Measurements from ENCODE around the gene LTBP1.

The LTBP1 gene

DNA sequence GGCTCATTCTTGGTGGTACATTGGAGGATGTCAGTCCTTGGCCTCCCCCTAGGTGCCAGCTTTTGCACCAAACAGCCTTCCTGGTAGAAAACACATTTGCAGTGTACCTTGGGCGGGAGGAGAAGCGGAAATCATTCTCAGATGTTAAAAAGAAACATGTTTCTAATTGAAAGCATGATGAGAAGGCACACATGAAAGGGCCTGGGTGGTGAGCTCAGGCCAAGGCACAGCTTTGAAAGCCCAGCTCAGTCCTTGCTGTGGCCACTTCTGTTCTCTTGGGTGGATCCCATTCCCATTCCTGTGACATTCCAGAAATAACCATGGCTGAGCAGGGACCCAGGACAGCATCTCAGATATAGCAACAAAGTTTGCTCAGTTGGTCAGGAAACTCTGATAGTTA, 71.5 kb downstream of the LTBP1 start:
- peaks cover 8% of the 10 kb centered on the region for H3K27me3 Mint-ChIP-seq
- H3K4me1 Mint-ChIP-seq (ENCODE audit: low read depth), result no peaks in the 10 kb centered on the region
- no peak overlapping the region for H3K27ac Mint-ChIP-seq
- no peaks in the 10 kb centered on the region for H3K9me3 Mint-ChIP-seq
- intact Hi-C loops (cut with micrococcal nuclease), result no loop called here
- H3K4me3 Mint-ChIP-seq, result no peak overlapping the region
- H3K36me3 Mint-ChIP-seq (ENCODE audit: low read depth), result no peaks in the 10 kb centered on the region

DNA sequence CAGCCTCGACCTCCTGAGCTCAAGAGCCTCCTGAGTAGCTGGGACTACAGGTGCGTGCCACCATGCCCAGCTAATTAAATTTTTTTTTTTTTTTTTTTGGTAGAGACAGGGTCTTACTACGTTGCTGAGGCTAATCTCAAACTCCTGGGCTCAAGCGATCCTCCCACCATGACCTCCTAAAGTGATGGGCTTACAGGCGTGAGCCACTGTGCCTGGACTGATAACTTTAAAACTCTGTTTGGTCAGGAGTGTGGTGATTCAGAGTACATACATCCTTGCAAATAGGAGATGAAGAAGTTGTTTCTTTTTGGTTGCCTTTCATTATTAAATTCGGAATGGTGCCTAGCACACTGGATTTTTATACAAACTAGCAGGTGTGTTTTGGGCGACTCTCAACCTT, 73.0 kb downstream of the LTBP1 start:
- Mint-ChIP-seq H3K36me3 (ENCODE audit: low read depth) (no peaks in the 10 kb centered on the region), H3K4me1 (ENCODE audit: low read depth) (no peaks in the 10 kb centered on the region), H3K27ac (no peak overlapping the region), H3K4me3 (no peak overlapping the region), H3K9me3 (no peaks in the 10 kb centered on the region), H3K27me3 (peaks cover 7% of the 10 kb centered on the region)
- intact Hi-C loops (cut with micrococcal nuclease), result no loop called here

DNA sequence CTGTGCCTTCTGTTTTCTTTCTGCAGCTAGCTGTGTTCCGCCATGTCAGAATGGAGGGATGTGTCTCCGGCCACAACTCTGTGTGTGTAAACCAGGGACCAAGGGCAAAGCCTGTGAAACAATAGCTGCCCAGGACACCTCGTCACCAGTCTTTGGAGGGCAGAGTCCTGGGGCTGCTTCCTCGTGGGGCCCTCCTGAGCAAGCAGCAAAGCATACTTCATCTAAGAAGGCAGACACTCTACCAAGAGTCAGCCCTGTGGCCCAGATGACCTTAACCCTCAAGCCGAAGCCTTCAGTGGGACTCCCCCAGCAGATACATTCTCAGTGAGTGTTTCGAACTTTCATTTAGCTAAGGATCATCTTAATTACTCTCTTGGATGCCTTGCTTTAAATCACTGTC, 74.1 kb downstream of the LTBP1 start:
- H3K27ac Mint-ChIP-seq, result no peak overlapping the region
- no peak overlapping the region for H3K4me3 Mint-ChIP-seq
- peaks cover 7% of the 10 kb centered on the region for H3K27me3 Mint-ChIP-seq
- no peaks in the 10 kb centered on the region for H3K4me1 Mint-ChIP-seq (ENCODE audit: low read depth)
- no peaks in the 10 kb centered on the region for H3K36me3 Mint-ChIP-seq (ENCODE audit: low read depth)
- no peaks in the 10 kb centered on the region for H3K9me3 Mint-ChIP-seq
- intact Hi-C loops (cut with micrococcal nuclease), result no loop called here

DNA sequence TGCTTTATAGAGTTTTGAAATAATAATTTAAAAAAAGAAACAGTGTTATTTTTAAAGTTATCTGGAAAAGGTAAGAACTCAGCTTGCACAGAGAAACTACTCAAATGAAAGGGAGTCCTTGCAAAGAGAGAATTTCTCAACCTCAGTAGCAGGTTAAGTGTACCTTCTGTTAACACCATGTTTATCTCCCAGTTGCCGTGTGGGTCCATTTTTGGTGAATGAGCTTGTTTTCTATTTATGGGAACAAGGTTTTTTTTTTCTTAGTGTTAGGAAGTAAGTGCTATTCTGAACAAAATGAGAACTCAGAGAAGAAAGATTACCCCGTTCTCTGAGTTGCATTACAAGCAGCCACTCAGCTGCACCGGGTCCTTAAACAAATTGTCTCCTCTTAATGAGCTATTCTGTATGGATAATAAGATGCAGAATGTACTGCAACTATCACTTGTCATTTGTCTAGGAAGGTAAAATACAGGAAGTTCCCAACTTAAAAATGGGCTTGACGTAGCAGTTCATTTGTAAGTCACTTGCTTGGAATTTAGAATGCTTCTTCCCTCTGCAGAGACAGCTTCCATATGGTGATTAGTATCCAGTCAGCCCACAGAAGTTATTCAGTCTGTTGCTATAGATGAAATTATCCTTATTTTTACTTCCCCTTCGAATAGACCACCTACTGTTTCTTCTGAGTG, 74.9 kb downstream of the LTBP1 start:
- Mint-ChIP-seq H3K4me3 (no peak overlapping the region), H3K4me1 (ENCODE audit: low read depth) (no peaks in the 10 kb centered on the region), H3K27me3 (peaks cover 7% of the 10 kb centered on the region), H3K36me3 (ENCODE audit: low read depth) (no peaks in the 10 kb centered on the region), H3K9me3 (no peaks in the 10 kb centered on the region), H3K27ac (no peak overlapping the region)
- intact Hi-C loops (cut with micrococcal nuclease), result no loop called here

DNA sequence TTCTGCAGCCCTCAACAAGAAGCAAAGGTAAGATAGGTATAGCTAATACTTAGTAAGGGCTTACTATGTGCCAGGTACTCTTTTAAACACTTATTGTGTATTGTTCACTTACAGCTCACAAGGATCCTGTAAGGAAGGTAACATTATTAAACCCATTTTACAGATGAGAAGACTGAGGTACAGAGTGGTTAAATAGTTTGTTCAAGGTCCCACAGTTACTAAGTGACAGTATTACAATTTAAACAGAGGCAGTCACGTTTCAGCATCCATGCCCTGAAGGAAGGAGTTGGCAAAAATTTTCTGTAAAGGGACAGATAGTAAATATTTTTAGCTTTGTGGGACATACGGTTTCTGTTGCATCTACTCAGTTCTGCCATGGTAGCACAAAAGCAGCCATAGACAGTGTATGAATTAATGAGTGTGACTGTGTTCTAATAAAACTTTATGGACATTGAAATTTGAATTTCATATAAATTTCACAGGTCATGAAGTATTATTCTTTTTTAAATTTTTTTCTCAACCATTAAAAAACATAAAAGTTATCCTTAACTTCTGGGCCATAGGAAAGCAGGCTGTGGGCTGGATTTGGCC, 75.7 kb downstream of the LTBP1 start:
- Mint-ChIP-seq H3K27ac (no peak overlapping the region), H3K27me3 (peaks cover 7% of the 10 kb centered on the region), H3K4me1 (ENCODE audit: low read depth) (no peaks in the 10 kb centered on the region), H3K9me3 (no peaks in the 10 kb centered on the region), H3K36me3 (ENCODE audit: low read depth) (no peaks in the 10 kb centered on the region), H3K4me3 (no peak overlapping the region)
- intact Hi-C loops (cut with micrococcal nuclease), result no loop called here

GRCh38 chr2:33022989-33023727, 76.4 kb downstream of the LTBP1 start:
- intact Hi-C loops (cut with micrococcal nuclease), result no loop called here
- Mint-ChIP-seq H3K27ac (no peak overlapping the region), H3K4me3 (no peak overlapping the region), H3K27me3 (peaks cover 7% of the 10 kb centered on the region), H3K36me3 (ENCODE audit: low read depth) (no peaks in the 10 kb centered on the region), H3K4me1 (ENCODE audit: low read depth) (no peaks in the 10 kb centered on the region), H3K9me3 (no peaks in the 10 kb centered on the region)

DNA sequence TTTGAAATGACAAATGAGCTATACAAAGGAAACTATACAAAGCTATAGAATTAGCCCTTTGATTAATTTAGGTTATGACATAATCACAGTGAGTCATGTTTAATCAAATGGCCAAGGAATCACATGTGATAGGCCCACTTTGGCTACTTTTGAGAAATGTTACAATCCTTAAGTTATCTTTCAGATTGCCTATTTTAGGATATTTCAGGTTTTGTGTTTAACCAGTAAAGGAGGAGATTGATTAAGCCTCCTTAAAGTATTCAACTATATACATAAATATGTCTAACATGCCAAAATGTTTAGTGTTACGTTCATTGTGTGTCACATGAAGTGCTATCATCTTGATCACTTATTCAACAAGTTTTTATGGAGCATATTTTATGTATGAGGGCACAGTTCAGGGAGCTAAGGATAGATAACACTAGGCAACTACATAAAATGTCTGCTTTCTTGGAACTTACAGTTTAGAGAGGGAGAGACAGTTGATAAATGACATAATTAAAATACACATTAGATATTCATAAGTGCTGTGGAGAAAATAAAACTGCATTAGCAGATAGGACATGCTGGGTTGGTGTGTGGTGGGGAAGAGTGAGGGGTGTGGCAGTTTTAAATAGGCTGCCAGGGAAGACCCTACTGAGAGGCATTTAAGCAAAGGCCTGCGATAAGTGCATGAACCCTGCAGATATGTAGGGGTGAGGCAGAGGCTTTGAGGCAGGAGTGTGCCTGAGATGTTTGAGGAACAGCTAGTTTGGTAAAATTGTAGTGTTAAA, 77.2 kb downstream of the LTBP1 start:
- Mint-ChIP-seq H3K4me3 (no peak overlapping the region), H3K27me3 (peaks cover 7% of the 10 kb centered on the region), H3K27ac (no peak overlapping the region), H3K4me1 (ENCODE audit: low read depth) (no peaks in the 10 kb centered on the region), H3K36me3 (ENCODE audit: low read depth) (no peaks in the 10 kb centered on the region), H3K9me3 (no peaks in the 10 kb centered on the region)
- intact Hi-C loops (cut with micrococcal nuclease), result no loop called here

DNA sequence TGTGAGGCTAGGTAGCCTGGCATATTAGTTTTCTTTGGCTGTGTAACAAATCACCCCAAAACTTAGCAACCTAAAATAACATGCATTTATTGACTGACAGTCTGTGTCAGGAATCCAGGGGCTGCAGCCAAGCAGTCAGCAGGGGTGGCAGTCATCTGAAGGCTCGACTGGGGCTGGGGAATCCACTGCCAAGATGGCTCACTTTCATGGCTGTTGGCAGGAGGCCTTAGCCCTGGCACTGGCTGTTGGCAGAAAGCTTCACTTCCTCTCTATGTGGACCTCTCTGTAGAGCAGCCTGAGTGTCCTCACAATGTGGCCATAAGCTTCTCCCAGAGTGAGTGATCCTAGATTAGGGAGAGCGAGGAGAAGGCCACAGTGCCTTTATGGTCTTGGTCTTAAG, 78.0 kb downstream of the LTBP1 start:
- intact Hi-C loops (cut with micrococcal nuclease), result no loop called here
- H3K27ac Mint-ChIP-seq, result no peak overlapping the region

GRCh38 chr2:33029459-33029858, 82.7 kb downstream of the LTBP1 start:
- intact Hi-C loops (cut with micrococcal nuclease), result no loop called here
- H3K4me1 Mint-ChIP-seq (ENCODE audit: low read depth), result no peaks in the 10 kb centered on the region

More for the DNA sequence above, 78.0 kb downstream of the LTBP1 start:
- no peaks in the 10 kb centered on the region for H3K4me1 Mint-ChIP-seq (ENCODE audit: low read depth)
- no peaks in the 10 kb centered on the region for H3K9me3 Mint-ChIP-seq
- H3K36me3 Mint-ChIP-seq (ENCODE audit: low read depth), result no peaks in the 10 kb centered on the region
- peaks cover 7% of the 10 kb centered on the region for H3K27me3 Mint-ChIP-seq
- H3K4me3 Mint-ChIP-seq, result no peak overlapping the region

DNA sequence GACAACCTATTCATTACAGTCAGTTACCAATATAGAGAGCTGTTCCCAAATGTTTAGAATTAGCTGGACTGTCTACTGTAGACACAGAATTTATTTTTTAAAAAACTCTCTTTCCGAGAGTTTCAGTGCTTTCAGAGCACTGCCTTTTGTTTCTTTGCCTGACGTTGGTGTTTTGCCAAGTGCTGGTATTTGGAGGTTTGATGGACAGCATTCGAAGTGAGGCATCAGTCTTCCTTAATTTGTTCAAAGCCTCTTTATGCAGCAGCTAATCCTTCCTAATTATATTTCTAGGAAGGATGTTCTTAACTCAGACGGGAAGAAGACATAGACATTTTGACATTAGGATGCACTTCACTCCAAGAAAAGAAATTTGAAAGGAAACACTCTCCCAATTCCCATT, 83.2 kb downstream of the LTBP1 start:
- intact Hi-C loops (cut with micrococcal nuclease), result no loop called here
- Mint-ChIP-seq H3K4me3 (no peak overlapping the region), H3K27ac (no peak overlapping the region), H3K9me3 (no peaks in the 10 kb centered on the region), H3K27me3 (peaks cover 2% of the 10 kb centered on the region), H3K4me1 (ENCODE audit: low read depth) (no peaks in the 10 kb centered on the region), H3K36me3 (ENCODE audit: low read depth) (no peaks in the 10 kb centered on the region)

More at GRCh38 chr2:33029459-33029858, 82.7 kb downstream of the LTBP1 start:
- peaks cover 2% of the 10 kb centered on the region for H3K27me3 Mint-ChIP-seq
- H3K9me3 Mint-ChIP-seq, result no peaks in the 10 kb centered on the region
- H3K27ac Mint-ChIP-seq, result no peak overlapping the region
- H3K36me3 Mint-ChIP-seq (ENCODE audit: low read depth), result no peaks in the 10 kb centered on the region
- H3K4me3 Mint-ChIP-seq, result no peak overlapping the region

DNA sequence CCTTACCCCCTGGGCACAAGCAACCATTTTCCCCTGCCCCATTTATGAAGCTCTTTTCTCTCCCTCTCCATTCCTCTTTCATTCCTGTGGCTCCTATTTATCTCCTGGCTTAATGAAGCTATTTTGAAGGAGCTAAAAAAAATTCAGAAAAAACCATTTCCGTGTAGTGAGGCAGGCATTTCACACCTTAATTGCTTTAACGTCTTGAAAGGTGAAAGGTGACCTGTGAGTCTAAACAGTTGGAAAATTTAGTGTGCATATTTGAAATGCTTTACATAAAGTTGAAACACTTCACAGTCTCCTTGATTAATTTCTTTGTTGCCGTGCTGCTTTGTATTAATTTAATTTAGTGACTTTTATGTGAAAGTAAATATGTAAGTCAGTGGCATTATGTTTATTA, 83.6 kb downstream of the LTBP1 start:
- Mint-ChIP-seq H3K27ac (no peak overlapping the region), H3K36me3 (ENCODE audit: low read depth) (no peaks in the 10 kb centered on the region), H3K9me3 (no peaks in the 10 kb centered on the region), H3K4me1 (ENCODE audit: low read depth) (no peaks in the 10 kb centered on the region), H3K27me3 (peaks cover 2% of the 10 kb centered on the region), H3K4me3 (no peak overlapping the region)
- intact Hi-C loops (cut with micrococcal nuclease), result no loop called here

- no peak overlapping the region for H3K4me3 Mint-ChIP-seq
Measured at GRCh38 chr2:33032245-33032644, 85.5 kb downstream of the LTBP1 start.

GRCh38 chr2:33033606-33034081, 86.9 kb downstream of the LTBP1 start:
- no peaks in the 10 kb centered on the region for H3K36me3 Mint-ChIP-seq (ENCODE audit: low read depth)
- peaks cover 4% of the 10 kb centered on the region for H3K27me3 Mint-ChIP-seq
- intact Hi-C loops (cut with micrococcal nuclease), result no loop called here
- H3K9me3 Mint-ChIP-seq, result no peaks in the 10 kb centered on the region
- no peak overlapping the region for H3K27ac Mint-ChIP-seq
- H3K4me3 Mint-ChIP-seq, result no peak overlapping the region
- H3K4me1 Mint-ChIP-seq (ENCODE audit: low read depth), result no peaks in the 10 kb centered on the region

More at GRCh38 chr2:33032245-33032644, 85.5 kb downstream of the LTBP1 start:
- Mint-ChIP-seq H3K9me3 (no peaks in the 10 kb centered on the region), H3K36me3 (ENCODE audit: low read depth) (no peaks in the 10 kb centered on the region), H3K27ac (no peak overlapping the region), H3K27me3 (peaks cover 4% of the 10 kb centered on the region), H3K4me1 (ENCODE audit: low read depth) (no peaks in the 10 kb centered on the region)
- intact Hi-C loops (cut with micrococcal nuclease), result no loop called here

DNA sequence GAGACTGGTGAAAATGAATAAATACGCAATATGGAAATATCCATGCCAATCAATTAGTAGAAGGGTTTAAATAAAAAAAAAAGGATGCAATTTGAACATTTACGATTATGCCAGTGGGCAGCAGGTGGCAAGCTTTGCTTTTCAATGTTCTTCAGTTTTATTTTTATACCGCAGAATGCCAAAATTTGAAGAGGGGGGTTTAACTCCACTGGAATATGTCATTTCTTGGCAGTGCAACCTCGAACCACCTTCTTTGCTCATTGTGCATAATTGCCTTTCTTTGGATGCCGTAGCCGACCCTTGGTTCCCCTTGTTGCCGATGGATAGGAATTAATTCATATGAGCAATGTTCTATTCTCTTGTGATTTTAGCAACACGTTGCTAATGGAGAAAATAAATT, 88.0 kb downstream of the LTBP1 start:
- Mint-ChIP-seq H3K27ac (no peak overlapping the region), H3K36me3 (ENCODE audit: low read depth) (no peaks in the 10 kb centered on the region), H3K4me1 (ENCODE audit: low read depth) (no peaks in the 10 kb centered on the region)

More for the DNA sequence above, 88.0 kb downstream of the LTBP1 start:
- no peak overlapping the region for H3K4me3 Mint-ChIP-seq
- intact Hi-C loops (cut with micrococcal nuclease), result no loop called here
- H3K9me3 Mint-ChIP-seq, result no peaks in the 10 kb centered on the region
- peaks cover 4% of the 10 kb centered on the region for H3K27me3 Mint-ChIP-seq

All from dendritic cell treated with granulocyte-macrophage colony-stimulating factor and Interleukin-4, amounts not matched to agents 40 ng/mL and 50 ng/mL, for 4 days (primary cell).